Measurements from ENCODE around the gene CDK18. TPM values are rescaled to one million over a fixed set of nuclear protein-coding genes. Genes with fewer than 3 reads are reported as not detected.

Gene CDK18
- total RNA-seq, 1 donor from 2014 or later, result not detected

DNA sequence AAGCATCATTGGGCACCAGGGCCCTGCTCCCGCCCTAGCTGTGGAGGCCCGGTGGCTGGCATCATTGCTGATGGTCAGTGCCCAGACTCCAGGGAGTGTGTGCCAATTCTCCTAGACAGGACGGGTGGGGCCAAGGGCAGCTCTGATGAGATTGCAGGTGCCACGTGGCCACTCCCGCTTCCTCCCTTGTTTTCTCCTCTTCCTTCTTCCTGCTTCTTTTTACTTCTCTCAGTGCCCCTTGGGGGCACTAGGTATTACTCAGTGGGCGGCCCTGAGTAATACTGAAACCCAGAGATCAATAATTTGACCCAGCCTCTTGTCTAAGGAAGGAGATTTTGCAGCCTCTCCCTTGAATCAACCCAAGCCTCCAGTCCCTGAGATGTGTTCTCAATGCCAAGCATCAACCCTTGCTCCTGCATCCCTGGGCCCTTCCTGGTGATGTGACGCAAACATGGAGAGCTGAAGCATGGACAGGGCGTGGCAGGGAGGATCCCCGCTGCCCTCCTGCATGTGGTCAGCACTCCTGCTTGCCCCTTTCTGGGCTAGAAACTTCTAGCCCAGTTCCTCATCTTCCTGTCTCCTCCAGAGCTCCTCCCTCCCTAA is 32.4 kb downstream of the CDK18 start:
- DNase-seq (ENCODE audit: low read depth, low spot score), result no peak

DNA sequence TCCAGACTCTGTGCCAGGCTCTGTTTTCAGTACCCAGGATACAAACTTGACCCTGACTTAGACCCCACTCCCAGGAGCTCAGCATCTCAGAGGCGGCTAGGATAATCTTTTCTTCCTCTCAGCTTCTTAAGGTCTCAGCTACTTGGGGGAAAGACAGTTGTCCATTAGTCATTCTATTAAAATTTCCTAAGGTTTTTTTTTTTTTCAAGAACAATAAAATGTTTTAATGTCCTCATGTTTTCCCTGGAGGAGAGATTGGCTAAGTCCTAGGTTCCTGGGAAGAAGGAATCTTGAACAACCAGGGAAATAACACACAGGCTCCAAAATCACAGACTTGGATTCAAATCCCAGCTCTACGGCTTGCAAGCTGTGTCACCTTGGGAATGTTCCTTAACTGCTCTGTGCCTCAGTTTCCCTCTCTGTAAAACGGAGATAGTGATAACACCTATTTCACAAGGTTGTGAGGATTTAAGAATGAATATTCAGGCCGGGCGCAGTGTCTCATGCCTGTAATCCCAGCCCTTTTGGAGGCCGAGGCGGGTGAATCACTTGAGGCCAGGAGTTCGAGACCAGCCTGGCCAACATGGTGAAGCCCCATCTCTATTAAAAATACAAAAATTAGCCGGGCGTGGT is 33.0 kb downstream of the CDK18 start:
- DNase-seq (ENCODE audit: low read depth, low spot score), result no peak

DNA sequence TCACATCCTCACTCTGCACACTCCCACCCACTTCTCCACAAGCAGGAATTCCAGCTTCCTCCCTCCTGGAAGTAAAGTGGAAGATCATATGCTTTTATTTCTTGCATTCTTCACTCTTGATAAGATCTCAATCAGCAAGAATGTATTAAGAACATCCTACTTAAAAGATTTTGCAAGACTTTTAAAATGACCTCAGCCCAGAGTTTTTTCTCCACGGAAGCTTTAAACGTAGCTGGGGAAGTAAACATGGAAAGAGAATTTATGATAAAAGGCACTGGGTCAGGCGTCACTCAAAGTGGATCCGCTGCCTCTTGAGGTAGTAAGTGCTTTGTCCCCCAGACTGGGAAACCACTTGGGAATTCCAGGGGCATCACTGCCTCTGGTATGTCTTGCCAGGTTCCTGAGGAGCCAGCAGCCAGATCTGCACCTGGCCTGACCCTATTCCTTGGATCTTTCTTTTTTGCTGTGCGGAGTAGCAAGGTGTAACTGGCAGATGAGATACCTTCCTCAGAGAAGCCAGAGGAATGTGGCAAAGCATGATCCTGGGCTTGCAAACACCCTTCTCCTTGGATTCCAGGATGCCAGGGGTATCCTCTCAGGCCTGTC is 33.9 kb downstream of the CDK18 start:
- no peak for DNase-seq (ENCODE audit: low read depth, low spot score)

DNA sequence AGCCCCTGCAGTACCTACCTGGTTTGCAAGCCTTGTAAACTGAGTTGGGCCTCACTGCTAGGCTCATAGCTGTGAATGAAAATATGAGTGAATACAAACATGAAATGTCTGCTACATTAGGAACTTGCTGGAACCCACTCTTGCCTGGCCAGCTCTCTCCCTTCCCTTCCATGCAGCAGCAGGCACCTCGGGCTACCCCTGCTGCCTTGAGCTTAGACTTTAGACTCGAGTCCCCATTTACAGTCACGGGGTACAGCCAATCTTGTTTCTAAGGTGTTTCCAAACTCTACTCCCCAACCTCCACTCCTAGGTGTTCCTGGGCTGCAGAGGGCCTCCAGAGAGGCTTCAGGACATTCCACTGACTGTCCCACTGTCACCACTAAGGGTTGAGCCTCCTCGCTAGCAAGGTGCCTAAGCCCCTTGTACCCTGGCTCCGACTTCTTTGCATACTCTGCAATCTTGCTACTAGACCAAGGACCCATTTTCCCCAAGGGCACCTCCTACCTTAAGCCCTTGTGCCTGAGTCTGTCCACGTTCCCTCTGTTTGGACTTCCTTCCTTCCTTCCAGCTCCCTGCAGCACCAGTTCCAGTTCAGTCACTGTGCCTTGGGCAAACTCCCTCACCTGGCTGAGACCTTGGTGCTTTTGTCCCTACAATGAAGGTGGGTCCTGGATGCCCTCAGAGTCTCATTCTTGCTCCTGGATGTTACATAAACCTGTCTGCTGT is 36.9 kb downstream of the CDK18 start:
- no peak for DNase-seq (ENCODE audit: low read depth, low spot score)

DNA sequence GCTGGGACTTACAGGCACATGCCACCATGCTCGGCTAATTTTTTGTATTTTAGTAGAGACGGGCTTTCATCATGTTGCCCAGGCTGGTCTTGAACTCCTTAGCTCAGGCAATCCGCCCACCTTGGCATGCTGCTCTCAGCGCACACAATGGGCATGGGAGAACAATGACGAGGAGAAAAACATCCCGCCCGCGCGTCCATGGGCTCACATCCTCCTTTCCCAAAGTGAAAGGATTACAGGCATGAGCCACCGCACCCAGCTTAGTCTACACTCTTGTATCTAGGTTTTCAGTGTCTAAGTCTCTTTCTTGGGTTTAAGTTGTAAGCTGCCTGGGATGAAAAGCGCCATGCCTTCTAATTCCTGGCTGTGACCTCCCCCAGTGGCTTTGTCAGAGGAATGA is 37.9 kb downstream of the CDK18 start:
- DNase-seq (ENCODE audit: low read depth, low spot score), result no peak

DNA sequence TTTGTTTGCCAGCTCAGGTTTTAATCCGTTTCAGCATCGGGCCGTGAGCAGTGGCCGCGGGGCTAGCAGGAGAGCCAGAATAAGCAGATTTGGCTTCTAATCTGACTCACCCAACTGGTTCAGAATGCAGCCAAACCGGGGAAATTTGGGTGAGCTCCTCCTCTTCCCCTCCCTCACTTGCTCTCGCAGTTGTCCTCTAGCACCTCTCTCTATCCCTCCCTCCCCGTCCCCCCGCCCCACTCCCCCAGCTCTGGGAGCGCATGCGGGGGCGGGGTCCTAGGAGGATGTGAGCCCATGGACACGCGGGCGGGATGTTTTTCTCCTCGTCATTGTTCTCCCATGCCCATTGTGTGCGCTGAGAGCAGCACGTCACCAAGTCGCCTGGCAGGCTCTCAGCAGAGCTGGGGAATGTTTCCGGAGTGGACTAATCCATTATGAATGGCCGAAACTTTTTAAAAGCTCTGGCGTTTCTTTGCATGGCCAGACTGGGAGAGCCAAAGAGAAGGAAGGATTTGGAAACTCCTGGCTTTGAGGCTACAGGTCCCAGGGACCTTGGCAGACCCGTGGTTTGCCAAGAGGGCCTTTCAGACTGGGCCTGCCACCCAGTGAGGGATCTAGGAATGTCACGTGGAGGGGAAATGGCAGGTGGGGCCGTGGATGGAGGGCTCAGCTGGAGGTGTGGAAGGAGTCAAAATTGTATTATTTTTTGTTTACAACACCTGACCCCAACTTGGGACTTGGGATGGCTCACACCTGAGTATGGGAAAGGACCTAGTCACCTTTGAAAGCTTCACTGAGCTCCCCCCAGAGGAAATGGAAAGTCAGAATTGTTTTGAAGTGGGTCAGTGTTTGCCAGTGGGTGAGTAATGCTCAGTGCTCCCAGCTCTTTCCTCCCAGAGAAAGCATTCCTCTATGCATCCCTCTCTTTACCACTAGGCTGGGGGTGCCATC is 39.2 kb downstream of the CDK18 start:
- peak; percentile 94 for DNase-seq (ENCODE audit: low read depth, low spot score)

DNA sequence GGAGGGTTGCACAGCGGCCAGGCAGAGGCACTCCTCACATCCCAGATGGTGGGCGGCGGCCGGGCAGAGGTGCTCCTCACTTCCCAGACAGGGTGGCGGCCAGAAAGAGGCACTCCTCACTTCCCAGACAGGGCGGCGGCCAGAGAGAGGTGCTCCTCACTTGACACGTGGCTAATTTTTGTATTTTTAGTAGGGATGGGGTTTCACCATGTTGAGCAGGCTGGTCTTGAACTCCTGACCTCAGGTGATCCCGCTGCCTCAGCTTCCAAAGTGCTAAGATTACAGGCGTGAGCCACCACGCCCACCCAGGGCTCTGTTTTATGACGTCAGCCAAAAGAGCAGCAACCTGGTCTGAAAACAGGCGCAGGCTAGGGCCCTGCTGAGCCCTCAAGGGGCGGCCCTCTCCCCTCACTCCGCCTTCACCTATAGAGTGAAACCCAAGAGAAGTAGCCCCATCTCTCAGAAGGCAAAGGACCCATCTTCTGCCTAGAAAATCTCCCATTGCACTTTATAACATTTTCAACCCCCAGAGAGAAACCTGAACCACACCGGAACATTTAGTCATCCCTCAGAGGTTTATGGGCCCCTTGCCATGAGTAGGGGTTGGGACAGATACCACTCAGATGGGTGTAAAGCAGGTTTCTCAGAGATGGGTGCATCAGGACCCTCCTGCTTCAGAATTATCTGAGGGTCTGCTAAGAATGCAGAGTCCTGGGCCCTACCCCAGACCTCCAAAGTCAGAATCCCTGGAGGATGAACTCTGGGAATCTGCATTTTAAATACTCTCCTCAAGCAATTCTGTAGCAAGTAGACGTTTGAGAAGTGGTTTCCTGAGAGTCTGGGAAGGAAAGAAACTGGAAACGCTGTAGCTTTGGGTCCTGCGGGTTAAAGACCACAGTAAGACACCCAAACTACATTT is 40.8 kb downstream of the CDK18 start:
- no peak for DNase-seq (ENCODE audit: low read depth, low spot score)

DNA sequence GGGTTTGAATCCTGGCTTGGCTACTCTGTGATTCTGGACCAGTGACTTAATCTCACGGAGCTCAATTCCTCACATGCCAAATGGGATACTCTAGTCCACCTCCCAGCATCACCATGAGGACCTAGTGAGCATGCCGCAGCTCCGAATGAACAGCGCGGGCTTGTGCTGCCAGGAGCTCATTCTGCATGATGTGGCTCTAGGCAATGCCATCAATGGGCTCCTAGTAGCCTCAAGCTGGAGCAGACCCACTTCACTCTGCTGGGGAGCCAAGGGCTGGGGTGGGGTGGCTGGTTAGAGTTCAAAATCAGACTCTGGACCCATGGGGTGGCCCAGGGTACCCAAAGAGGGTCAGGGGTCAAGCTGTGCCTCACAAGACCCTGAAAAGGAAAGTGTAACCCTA is 41.5 kb downstream of the CDK18 start:
- no peak for DNase-seq (ENCODE audit: low read depth, low spot score)

DNA sequence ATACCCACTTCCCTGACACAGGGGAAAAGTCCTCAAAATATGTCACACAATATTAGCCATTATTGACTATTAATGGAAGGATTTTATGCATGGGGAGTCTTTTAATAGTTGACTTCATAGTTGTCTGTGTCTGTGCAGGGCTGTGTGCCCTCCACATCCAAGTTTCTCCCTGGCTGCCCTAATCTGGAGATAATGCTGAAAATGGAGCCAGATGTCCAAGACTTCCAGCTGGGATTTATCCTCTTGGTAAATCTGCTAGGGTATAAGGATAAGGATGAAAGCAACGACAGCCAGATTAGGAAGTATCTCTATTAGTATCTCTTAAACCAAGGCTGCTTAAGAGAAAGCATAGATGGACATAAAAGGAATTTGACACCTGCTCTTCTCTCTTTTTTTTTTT is 42.1 kb downstream of the CDK18 start:
- DNase-seq (ENCODE audit: low read depth, low spot score), result no peak

DNA sequence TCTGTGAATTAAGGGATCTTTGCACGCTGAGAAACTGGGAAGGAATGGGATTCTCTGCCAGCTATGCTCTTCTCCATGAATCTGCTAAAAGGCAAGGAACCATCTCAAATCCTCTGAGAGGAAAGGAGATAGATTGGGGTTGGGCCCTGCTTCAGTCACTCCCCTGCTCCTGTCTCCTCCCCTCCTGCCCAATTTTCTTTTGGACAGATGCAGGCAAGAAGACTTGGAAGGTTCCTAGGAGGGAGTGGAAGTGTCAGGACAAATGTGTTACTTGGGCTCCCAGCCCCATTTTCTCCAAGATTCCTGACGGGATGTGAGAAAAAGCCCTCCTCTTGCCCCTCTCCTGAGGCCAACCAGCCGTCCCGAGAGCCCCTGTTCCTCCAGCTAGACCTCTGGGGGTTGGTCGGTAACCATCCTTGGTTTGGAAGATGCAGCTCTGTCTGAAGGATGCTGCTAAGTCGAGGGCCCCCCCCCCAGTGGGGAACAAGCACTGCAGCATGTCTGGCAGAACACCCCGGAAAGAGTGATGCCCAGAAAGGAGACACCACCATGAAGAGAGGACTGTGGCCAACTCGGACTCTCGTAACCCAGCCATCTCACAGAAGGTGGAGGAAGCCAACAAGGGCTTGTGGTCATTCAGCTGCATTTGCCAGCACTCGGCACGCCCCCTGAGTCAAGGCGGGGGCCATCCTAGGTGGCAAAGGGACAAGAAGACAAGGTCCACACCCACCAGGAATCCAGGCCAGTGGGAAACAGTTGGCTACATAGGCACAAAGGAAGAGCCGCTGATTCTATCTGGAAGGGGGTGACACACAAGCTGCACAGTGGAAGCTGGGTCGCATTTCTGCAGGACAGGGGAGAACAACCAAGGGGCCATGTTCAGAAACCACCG is 43.7 kb downstream of the CDK18 start:
- DNase-seq (ENCODE audit: low read depth, low spot score), result no peak

DNA sequence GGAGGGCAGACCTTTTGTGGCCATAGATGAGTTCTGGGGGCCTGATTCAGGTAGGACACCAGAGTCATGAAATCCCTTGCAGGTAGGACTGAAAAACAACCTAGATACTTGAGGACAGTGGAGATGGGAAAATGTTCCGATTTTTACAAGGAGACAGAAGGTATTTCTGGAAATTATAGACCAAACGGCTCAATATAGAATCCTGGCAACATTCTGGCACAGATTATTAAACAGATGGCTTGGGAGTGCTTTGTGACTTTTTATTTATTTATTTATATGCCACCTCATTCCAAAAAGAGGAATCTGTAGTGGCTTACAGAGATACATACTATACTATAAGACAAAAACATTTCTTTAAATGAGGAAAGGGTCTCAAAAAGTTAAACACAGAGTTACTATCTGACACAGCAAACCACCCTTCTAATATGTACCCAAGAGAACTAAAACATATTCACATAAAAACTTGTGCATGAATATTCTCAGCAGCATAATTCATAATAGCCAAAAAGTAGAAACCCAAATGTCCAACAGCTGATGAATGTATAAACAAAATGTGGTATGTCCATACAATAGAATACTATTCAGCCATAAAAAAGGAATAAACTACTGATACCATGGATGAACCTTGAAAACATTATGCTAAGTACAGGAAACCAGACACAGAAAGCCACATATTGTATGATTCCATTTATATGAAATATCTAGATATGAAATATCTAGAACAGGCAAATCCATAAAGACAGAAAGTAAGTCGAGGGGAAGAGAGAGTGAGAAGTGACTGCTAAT is 49.8 kb downstream of the CDK18 start:
- no peak for DNase-seq (ENCODE audit: low read depth, low spot score)

DNA sequence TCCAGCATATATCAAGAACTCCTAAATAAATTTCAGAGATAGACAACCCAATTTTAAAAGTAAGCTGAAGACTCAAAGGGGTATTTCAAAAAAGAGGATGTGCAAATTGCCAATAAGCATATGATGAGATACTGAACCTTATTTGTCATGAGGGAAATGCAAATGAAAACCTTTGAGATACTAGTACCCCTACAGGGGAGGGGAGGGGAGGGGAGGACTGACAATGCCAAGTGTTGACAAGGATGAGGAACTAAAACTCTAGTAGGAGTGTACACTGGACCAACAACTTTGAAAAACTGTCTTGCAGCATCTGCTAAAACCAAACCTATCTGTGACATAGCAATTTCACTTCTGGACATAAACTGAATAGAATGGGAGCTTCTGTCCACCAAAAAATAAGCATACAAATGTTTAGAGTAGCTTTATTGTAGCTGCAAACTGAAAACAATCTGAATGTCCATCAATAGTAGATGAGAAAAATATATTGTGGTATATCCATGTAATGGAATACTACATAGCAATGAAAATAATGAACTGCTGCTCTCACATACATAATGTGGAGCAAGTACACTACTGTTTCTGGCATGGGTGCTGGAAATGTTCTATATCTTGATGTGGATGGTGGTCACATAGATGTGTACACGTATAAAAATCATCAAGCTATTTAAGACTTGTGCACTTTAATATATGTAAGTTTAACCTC is 57.2 kb downstream of the CDK18 start:
- no peak for DNase-seq (ENCODE audit: low read depth, low spot score)

DNA sequence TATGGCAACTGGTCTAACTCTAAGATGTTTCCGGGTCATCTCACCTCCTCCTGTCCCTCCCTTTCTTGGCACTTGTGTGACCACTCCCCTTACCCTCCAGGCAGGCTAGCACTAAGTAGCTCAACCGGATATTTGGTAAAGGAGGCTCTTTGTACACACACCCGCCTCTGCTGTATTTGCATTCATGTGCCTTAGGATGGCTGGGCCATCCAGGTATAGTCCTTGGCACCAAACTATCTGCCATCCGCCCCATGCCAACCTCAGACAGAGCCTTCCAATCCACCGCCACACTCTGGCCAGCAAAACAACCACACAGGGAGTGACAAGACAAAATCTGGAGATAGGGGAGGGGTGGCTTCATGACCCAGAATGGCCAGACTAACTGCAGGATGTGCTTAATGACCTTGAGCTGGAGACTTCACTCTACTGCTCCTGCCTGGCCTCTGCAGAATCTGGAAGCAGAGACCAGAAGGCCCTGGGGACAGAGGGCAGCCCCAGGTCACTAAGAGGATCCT is 59.5 kb downstream of the CDK18 start:
- no peak for DNase-seq (ENCODE audit: low read depth, low spot score)

DNA sequence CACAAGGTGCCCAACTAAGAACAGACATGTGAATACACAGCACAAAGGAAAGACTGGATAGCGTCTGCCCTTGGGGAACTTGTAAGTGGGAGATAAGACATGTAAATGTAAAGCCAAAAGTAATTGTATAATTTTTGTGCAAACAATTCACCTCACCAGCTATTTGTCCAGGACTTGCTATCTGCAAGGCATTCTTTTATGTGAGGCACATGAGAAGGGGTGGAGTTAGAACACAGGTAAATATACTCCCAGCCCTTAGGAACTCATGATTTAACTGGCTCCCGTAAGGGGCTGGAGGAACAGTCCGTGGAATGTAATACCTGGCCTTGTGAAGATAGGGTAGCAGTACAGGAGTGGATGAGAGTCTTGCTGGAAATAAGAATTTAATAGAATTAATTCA is 61.3 kb downstream of the CDK18 start:
- DNase-seq (ENCODE audit: low read depth, low spot score), result no peak

DNA sequence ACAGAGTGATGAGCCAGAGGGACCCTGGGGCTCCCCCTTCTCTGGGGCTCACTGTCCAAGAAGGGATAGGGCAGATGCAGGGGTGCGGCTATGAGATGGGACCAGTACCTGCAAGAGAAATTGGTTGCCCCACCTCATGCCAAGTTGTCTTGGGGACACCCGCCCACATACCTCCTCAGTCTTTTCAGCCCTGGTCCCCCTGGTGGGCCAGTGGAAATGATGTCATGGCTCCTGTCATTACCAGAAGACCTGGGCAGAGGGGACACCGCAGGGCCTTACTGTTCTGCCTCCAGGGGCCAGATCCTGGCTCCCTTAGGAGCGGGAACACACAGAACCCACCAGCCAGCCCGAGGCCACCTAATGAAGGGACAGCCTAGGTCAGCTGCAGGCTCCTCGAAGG is 63.2 kb downstream of the CDK18 start:
- no peak for DNase-seq (ENCODE audit: low read depth, low spot score)

DNA sequence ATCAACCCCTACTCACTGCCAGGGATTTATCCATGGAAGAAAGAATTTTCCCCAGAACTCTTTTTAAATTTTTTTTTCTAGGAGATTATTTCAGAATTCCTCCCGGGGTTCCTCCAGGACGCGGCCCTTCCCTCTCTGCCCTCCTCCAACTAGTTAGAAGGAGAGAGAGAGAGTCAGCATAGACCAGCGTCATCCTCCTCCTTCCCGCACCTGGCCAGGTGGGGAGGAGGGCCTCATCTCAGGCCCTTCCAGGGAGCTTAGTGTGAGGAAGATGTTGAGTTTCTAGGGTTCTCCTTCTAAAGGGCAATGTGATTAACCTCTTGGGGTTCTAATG is 63.6 kb downstream of the CDK18 start:
- no peak for DNase-seq (ENCODE audit: low read depth, low spot score)

DNA sequence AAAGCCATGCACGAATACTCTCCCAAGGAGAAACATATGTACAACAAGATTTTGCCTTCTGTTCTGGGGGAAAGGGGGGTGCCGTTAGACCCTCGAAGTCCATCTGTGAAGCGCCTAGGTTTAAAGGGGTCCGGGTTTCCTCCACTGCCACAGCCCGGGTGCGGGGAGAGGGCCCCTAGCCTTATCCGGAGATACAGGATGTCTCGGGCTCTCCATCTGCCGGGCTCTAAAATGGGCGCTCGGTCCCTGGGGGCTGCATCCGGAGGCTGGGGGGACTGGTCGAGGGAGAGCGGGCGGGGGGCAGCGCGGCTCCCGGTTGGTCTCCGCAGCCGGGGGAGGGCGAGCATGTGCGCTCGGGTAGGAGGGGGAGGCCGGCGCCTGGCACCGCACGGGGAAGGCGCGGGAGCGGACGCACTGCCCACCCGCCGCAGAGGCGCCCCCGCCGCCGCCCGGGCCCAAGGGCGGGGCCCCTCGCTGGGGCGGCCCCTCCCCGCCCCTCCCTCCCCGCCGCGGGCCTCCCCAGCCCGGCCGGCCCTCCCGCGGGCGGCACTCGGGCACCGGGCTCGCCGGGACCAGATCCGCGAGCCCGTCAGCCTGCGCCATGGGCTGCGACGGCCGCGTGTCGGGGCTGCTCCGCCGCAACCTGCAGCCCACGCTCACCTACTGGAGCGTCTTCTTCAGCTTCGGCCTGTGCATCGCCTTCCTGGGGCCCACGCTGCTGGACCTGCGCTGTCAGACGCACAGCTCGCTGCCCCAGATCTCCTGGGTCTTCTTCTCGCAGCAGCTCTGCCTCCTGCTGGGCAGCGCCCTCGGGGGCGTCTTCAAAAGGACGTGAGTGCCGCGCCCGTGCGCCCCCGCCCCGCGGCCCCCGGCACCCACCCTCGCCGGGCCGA is 64.2 kb downstream of the CDK18 start:
- DNase-seq (ENCODE audit: low read depth, low spot score), result no peak

Data from pulmonary artery endothelial cell (primary cell).